Measurements from ENCODE around the gene TGFB1I1. TPM values are rescaled to one million over a fixed set of nuclear protein-coding genes. Genes with fewer than 3 reads are reported as not detected.
"Not testable (repeated sequence)": the region's sequence is repeated elsewhere in the genome, so short reads cannot be mapped to it uniquely, and the experiment has no call there.

The TGFB1I1 gene
- total RNA-seq, 1 experiment from 2014 or later: 48.1 TPM

DNA sequence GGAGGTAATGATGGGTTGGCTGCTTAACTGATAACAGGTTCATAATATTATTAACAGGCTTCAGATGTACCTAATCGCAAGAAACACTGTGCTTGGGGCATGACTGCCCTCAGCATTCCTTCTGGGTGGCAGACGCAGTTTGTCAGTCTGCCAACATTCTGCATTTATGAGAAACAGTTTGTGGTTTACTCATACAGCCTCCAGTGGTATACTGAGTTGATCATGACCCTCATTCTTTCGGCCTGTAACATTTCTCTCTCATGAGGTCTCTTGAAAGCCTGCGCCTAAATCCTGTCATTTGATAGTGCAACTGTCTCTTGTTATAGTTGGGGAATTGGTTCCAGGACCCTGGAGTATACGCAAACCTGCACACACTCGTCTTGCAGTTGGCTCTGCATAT, 41.2 kb downstream of the TGFB1I1 start:
- H3K4me3 ChIP-seq: no peak overlapping the region

DNA sequence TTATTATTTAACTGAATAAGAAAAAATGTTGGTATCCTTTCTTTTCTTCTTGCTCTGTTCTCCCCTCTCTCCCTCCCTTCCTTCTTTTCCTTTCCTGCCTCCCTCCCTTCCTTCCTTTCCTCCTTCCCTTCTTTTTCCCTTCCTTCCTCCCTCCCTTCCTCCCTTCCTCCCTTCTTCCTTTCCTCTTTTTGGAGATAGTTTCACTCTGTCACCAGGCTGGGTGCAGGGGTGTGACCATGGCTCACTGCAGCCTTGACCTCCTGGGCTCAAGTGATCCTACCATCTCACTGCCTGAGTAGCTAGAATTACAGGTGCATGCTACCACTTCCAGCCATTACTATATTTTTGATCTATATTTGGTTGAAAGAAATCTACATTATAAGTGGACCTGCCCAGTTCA, 41.9 kb downstream of the TGFB1I1 start:
- H3K4me3 ChIP-seq: no peak overlapping the region
- DNase-seq: no peak
- H3K27me3 ChIP-seq: no peaks in the 10 kb centered on the region; the same call in 1 of the 2 replicates

More for the DNA sequence above, 41.2 kb downstream of the TGFB1I1 start:
- peaks cover 8% of the 10 kb centered on the region for H3K9me3 ChIP-seq
- DNase-seq: peak; percentile 44
- no peaks in the 10 kb centered on the region; the same call in 1 of the 2 replicates for H3K27me3 ChIP-seq
- H3K36me3 ChIP-seq: no peaks in the 10 kb centered on the region

GRCh38 chr16:31517800-31518402, 45.9 kb downstream of the TGFB1I1 start:
- no peak for DNase-seq
- H3K4me3 ChIP-seq: no peak overlapping the region
- H3K36me3 ChIP-seq: no peaks in the 10 kb centered on the region

More for the DNA sequence above, 41.9 kb downstream of the TGFB1I1 start:
- no peaks in the 10 kb centered on the region for H3K36me3 ChIP-seq
- peaks cover 8% of the 10 kb centered on the region for H3K9me3 ChIP-seq

GRCh38 chr16:31519759-31520431, 47.9 kb downstream of the TGFB1I1 start:
- no peaks in the 10 kb centered on the region for H3K36me3 ChIP-seq
- no peaks in the 10 kb centered on the region for H3K9me3 ChIP-seq
- H3K4me3 ChIP-seq: no peak overlapping the region
- DNase-seq: no peak
- no peaks in the 10 kb centered on the region; the same call in 1 of the 2 replicates for H3K27me3 ChIP-seq

More at GRCh38 chr16:31517800-31518402, 45.9 kb downstream of the TGFB1I1 start:
- Histone ChIP-seq H3K9me3 (peaks cover under 1% of the 10 kb centered on the region), H3K27me3 (no peaks in the 10 kb centered on the region; the same call in 1 of the 2 replicates)

DNA sequence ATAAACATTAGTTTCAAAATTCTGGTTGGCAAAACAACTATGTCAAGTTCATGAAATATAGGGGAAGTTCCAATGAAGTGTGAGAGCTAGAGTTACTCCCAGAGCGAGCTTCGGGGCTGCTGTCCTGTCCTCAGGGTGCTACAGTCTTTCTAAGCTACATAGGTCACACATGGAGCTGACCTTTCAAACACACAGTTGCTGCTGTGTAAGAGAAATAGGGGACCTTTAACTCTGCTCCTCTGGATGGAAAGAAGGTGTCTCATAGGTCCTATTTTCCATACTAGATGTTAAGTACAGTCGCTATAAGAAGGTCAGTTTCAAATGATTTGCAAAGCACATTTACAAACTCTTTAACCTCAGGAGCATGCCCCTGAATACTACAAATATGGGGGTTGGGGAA, 49.4 kb downstream of the TGFB1I1 start:
- no peaks in the 10 kb centered on the region for H3K9me3 ChIP-seq
- H3K4me3 ChIP-seq: no peak overlapping the region
- DNase-seq: no peak
- H3K27me3 ChIP-seq: no peaks in the 10 kb centered on the region; the same call in 1 of the 2 replicates
- H3K36me3 ChIP-seq: no peaks in the 10 kb centered on the region

GRCh38 chr16:31522071-31522470, 50.1 kb downstream of the TGFB1I1 start:
- Histone ChIP-seq H3K4me3 (no peak overlapping the region), H3K9me3 (no peaks in the 10 kb centered on the region), H3K36me3 (no peaks in the 10 kb centered on the region), H3K27me3 (no peaks in the 10 kb centered on the region; the same call in 1 of the 2 replicates)
- no peak for DNase-seq

DNA sequence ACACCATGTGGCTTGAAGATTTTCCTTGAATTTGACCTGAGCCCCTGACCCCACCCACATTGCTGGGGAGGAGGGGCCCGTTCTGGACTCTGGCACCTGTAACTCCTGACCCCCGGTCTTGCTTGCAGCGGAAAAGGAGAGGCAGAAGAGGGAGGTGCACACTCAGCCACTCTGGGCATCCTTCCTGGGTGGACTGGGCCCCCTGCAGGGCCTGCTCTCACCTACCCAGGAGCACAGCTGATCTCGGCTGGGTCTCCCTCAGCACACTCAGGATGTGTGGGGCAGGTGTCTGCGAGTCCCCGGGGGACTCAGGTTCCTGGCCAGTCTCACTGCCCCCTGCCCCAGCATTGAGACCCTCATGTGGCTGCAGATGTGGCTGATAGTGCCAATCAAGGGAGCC, 51.8 kb downstream of the TGFB1I1 start:
- H3K36me3 ChIP-seq, H3K27me3 ChIP-seq, H3K4me3 ChIP-seq, DNase-seq, H3K9me3 ChIP-seq: not testable (repeated sequence)

GRCh38 chr16:31525113-31525512, 53.2 kb downstream of the TGFB1I1 start:
- no peak for DNase-seq
- H3K27me3 ChIP-seq: peaks cover 18% of the 10 kb centered on the region
- H3K4me3 ChIP-seq: no peak overlapping the region
- H3K9me3 ChIP-seq: no peaks in the 10 kb centered on the region
- no peaks in the 10 kb centered on the region for H3K36me3 ChIP-seq

Other genes with a start within 250 kb of the TGFB1I1 start
- gene ITGAM, start 212.2 kb upstream of the TGFB1I1 start, total RNA-seq (2014; rRNA removed; shearing (Covaris generic); ENCODE audit: low replicate concordance): not detected in 2 replicates
- 0.46 TPM in 1 of 2 replicates, not detected in the other for gene ITGAX, start 117.0 kb upstream of the TGFB1I1 start, total RNA-seq (2014; rRNA removed; shearing (Covaris generic); ENCODE audit: low replicate concordance)
- not detected in 2 replicates for gene ITGAD, start 78.8 kb upstream of the TGFB1I1 start, total RNA-seq (2014; rRNA removed; shearing (Covaris generic); ENCODE audit: low replicate concordance)
- not detected in 2 replicates for gene COX6A2, start 43.8 kb upstream of the TGFB1I1 start, total RNA-seq (2014; rRNA removed; shearing (Covaris generic); ENCODE audit: low replicate concordance)
- gene ZNF843, start 29.4 kb upstream of the TGFB1I1 start, total RNA-seq (2014; rRNA removed; shearing (Covaris generic); ENCODE audit: low replicate concordance): not detected in 2 replicates
- gene ARMC5, start 12.7 kb upstream of the TGFB1I1 start, total RNA-seq (2014; rRNA removed; shearing (Covaris generic); ENCODE audit: low replicate concordance): 11.3 and 12.7 TPM in 2 replicates
- not detected in 2 replicates for gene SLC5A2, start 11.0 kb downstream of the TGFB1I1 start, total RNA-seq (2014; rRNA removed; shearing (Covaris generic); ENCODE audit: low replicate concordance)
- 20.6 and 27.9 TPM in 2 replicates for gene RUSF1, start 36.2 kb downstream of the TGFB1I1 start, total RNA-seq (2014; rRNA removed; shearing (Covaris generic); ENCODE audit: low replicate concordance)
- not detected in 2 replicates for gene AHSP, start 55.7 kb downstream of the TGFB1I1 start, total RNA-seq (2014; rRNA removed; shearing (Covaris generic); ENCODE audit: low replicate concordance)

Measured in MG63 (cell line).